DMS153 treated with DMSO at 0.1 percent for 48 hours (cell line): Measurements from ENCODE around the gene STXBP6.
"Not testable (repeated sequence)": the region's sequence is repeated elsewhere in the genome, so short reads cannot be mapped to it uniquely, and the experiment has no call there.

Source experiments
- DNase-seq: peaks from one replicate; lab custom pipeline; 2025; ENCODE audit not compliant: unreplicated experiment; lab: John Stamatoyannopoulos, UW

The STXBP6 gene

GRCh38 chr14:24988760-24989159 is 61.2 kb downstream of the STXBP6 start:
- no peak for DNase-seq

GRCh38 chr14:24986206-24986893 is 63.6 kb downstream of the STXBP6 start:
- DNase-seq = no peak

DNA sequence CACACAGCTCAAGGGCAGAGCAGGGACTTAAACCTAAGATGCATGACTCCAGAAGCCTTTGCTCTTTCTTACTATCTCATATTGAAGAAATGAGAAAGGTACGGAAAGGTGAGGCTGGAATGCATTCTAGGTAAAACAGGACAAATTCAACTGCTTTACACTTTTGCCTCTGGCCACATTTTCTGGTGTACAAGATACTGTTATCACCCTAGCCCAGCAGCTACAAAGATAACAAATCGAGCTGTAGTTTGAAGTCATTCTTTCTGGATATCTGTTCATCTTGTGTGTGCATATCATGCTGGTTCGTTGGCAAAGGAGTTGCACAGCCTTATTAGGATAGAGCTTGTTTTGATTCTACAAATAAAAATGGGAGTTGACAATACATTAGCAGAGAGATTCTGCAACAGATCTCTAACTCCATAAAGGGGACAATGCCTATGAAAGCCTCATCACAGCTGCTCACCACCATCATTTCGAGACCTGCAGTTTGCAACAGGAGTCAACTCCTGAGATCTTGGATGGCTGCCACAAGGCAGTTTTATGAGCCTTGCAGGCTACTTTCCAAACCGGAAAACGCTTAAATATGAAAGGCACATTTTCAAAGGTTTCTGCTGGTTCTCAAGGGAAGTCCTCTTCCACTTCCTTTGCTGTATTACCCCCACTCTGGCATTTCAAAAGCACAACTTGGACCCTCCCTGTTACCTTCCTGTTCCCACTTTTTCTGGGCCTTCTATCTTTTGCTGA is 64.9 kb downstream of the STXBP6 start:
- no peak for DNase-seq

- peak; percentile 7 for DNase-seq
Observed at GRCh38 chr14:24982472-24983155, 67.3 kb downstream of the STXBP6 start.

DNA sequence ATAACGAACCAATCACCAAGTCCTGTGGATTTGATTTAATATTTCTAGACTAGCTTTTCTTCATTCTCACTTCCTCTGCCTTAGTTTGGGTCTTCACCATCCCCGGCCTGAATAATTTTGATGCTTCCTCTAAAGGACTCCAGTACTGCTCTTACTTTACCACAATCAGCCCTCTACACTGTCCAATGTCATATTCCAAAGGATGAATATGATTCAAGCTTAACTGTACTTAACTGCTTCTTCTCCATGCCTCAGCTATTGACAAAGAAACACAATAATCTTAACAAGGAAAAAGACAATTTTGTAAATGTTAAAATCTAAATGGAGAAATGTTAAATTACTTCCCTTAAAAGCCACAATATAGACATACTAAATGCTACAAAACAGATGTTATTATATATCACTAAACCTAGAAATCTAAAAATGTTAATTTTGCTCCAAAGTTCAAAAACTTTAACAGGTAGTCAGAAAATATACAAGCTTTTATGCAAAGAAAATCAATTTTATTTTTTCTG is 70.2 kb downstream of the STXBP6 start:
- no peak for DNase-seq

DNA sequence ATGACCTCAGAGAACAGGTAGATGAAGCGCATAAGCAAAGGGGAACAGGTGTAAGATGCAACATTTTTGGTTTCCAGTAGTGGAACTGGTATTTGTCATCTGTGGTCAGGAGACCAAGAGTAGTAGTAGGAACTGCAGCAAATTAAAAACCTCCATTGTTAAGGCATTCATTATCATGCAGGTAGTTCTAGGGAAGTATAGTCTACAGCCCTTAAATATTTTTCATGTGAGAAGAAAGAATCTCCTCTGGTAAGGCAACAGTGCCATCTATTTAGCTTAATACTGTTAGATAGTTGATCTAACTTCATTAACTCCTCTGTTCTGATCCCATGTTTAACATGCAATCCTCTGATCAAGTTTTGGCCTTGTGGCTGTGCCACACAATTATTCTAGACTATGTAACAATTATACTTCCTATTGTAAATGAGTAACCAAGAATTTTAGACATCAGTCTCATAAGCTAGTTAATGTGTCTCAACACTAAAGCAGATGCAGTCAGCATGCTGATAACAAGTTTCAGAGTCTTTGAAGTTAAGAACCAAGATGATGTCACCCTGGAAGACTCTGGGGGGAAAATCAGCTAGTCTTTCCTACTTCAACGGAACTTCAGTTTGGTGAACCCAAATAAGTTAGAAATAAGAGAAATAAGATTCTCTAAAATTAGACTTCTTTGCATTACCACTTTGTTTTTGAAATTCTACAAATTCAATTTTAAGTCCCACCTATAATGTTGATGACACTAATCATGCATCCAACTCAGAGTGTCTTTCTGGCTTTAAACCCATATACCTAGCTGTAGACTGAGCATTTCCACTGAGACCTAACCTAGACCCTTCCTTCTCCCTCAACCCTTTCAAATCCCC is 70.9 kb downstream of the STXBP6 start:
- no peak for DNase-seq

- DNase-seq = no peak
Observed at GRCh38 chr14:24976602-24977001, 73.3 kb downstream of the STXBP6 start.

GRCh38 chr14:24975393-24975792 is 74.6 kb downstream of the STXBP6 start:
- no peak for DNase-seq

- no peak for DNase-seq
Observed at GRCh38 chr14:24974591-24975374, 75.2 kb downstream of the STXBP6 start.

DNA sequence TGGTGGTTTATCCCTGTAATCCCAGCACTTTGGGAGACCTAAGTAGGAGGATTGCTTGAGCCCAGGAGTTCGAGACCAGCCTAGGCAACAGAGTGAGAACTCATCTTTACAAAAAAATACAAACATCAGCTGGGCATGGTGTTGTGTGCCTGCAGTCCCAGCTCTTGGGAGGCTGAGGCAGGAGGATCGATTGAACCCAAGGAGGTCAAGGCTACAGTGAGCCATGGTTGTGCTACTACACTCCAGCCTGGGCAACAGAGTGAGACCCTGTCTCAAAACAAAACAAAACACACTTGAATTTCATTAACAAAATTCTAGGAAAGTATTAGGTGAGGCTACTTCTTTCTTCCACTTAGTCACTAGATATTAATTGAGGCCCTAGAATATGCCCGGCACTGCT is 77.1 kb downstream of the STXBP6 start:
- DNase-seq = no peak

DNA sequence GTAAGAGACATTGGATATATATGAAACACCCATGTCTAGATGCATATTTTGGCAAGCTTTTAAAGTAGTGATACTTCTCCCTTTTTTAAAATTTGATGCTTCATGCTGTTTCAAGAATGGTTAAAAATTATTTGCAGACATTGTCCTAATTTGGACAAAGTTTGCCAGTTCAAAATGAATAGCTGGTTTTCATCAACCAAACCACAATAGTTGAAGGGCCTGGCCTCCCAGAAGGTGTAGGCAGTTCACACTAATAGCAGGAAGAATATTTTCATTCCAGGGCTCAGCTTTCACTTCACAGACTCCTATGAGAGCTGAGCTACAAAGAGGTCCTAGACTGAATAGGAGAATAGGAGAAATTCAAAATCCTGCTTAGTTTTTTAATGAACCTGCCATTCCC is 78.7 kb downstream of the STXBP6 start:
- no peak for DNase-seq

DNA sequence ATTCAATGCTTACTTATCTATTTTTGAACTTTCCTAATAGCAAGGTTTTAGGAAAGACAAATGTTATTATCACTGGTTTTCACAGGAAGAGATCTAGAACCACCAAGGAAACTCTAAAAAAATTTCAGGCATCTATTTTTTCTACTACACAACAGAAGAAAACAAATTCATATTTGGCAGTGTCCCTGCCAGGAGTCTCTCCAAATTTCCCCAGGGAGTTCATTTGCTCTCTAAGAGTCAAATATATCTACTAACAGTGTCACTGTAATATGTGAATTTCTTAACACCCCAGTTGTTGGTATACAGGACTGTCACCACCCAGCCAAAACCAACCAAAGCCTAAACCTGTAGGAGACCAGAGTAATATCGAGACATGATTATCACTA is 83.4 kb downstream of the STXBP6 start:
- DNase-seq = no peak

DNA sequence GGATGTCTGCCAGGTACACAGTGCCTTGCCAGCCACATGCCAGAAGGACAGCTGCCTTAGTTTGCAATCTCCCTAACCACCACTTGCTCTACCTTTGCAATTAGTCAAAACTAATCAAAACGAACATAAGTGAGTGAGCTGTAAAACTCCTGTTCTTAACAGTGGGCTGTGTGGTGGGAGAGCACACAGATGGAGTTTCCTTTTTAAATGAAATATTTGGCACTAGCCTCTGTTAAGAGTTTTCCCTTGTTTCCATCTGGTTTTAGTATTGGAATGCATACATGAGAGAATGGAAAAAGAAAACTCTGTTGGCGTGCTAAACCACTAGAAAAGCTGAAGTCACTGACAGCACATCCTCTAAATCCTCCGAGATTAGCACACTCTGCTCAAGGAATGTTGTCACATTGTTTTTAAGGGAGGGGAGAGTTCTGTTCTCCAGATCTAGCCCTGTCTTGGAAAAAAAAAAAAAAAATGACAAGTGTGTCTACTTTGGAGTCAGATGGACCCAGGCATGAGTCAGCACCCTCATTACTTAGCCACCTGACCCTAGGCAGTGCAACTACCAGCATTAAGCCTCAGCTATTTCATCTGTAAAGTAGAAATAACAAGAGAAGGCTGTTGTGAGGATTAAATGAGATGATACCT is 83.9 kb downstream of the STXBP6 start:
- no peak for DNase-seq

GRCh38 chr14:24965578-24965933 is 84.4 kb downstream of the STXBP6 start:
- DNase-seq = no peak

DNA sequence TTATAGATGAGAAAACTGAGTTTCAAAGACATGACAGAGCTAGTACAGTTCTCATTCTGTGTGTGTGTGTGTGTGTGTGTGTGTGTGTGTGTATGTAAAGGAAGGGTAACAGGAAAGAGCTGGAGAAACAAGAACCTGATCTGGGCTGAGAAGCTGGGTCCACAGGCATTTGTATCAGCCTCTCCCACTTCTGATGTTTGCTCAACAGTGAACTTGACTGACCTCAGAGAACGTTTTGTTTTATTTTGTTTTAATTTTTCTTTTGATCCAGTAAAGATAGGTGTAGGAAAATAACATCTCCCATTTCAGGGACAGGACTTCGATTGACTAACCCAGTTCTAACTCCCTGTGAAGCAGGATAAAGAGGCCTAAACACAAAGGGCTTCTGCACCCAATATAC is 85.4 kb downstream of the STXBP6 start:
- no peak for DNase-seq

GRCh38 chr14:24964048-24964447 is 85.9 kb downstream of the STXBP6 start:
- DNase-seq = no peak

- DNase-seq = not testable (repeated sequence)
Observed at GRCh38 chr14:24962118-24962517, 87.8 kb downstream of the STXBP6 start.

- DNase-seq = no peak
Observed at GRCh38 chr14:24960816-24961215, 89.1 kb downstream of the STXBP6 start.

DNA sequence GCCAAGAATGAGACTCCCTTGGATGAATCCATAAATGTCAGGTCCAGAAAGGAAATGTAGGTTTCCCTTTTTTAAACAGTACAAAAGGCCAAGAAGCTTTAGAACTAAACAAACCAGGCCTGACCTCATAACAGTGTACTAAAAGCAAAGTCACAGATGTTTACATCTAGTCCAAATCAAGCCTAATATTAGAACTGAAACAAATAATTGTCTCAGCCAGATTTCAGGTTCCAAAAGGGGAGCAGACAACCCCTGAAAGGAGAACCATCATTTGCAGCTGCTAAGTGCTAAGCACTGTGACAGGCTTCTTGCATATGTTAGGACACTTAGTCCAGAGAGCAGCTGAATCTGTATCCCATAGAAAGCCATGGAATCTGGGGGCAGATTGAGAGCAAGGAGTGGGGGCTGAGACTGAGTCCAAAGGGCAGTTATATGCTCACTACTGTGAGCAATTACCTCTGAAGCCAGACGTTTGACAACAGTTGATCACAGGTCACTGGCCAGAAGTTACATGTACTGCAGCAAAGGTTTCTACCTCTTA is 90.1 kb downstream of the STXBP6 start:
- no peak for DNase-seq

GRCh38 chr14:24958271-24958670 is 91.7 kb downstream of the STXBP6 start:
- no peak for DNase-seq
